ENCODE measurements around the gene CCL25. TPM values are rescaled to one million over a fixed set of nuclear protein-coding genes. Genes with fewer than 3 reads are reported as not detected.

CCL25 gene
- total and polyA plus RNA-seq, 9 of the 15 experiments (the other 6 are each of a cell fraction or from before 2014, with no cell fraction given): 0.15 TPM; not detected in 8

DNA sequence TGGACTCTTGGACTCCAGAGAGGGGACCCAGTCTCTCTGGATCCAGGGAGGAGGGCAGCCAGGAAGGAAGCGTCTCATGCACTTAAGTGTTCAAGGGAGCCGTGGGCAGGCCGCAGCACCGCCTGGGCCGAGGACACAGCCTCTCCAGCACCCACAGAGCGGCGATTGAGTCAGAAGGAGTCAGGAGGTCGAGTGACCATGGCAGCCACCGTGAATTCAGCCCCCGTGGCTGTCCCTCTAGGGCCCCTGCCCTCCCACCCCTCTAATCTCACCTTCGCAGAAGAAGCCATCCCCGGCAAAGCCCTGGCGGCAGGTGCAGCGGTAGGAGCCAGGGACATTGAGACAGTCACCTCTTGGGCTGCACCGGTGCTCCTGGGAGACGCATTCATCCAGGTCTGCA lies 58.8 kb downstream of the CCL25 start (continued):
- TF ChIP-seq, protein P1, sequence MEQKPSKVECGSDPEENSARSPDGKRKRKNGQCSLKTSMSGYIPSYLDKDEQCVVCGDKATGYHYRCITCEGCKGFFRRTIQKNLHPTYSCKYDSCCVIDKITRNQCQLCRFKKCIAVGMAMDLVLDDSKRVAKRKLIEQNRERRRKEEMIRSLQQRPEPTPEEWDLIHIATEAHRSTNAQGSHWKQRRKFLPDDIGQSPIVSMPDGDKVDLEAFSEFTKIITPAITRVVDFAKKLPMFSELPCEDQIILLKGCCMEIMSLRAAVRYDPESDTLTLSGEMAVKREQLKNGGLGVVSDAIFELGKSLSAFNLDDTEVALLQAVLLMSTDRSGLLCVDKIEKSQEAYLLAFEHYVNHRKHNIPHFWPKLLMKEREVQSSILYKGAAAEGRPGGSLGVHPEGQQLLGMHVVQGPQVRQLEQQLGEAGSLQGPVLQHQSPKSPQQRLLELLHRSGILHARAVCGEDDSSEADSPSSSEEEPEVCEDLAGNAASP (IDR thresholded peaks at IDR 0.05): no peak
- TF ChIP-seq ZNF444 (CRISPR knock-in tag; IDR thresholded peaks at IDR 0.05) (no peak), ZNF174 (CRISPR knock-in tag; IDR thresholded peaks at IDR 0.05) (no peak), ZBTB1 (CRISPR knock-in tag; IDR thresholded peaks at IDR 0.05; ENCODE audit: borderline replicate concordance, low read depth) (no peak)

Other genes starting within 250 kb of the CCL25 start
Only the 7 nearest of the 11 such genes appear.
- gene MAP2K7, start 148.9 kb upstream of the CCL25 start, total RNA-seq (2014; rRNA removed): 19.4 and 23.9 TPM in 2 replicates
- gene MAP2K7, start 148.9 kb upstream of the CCL25 start, total RNA-seq (2014; rRNA removed; fragmentation: Illumina TruSeq; extraction: Trizol): 3.1 and 4.1 TPM in 2 replicates
- 11.3 and 12.3 TPM in 2 replicates for gene MAP2K7, start 148.9 kb upstream of the CCL25 start, total RNA-seq (2015; rRNA removed; fragmentation: Illumina TruSeq; extraction: Trizol)
- 43.8 and 45.8 TPM in 2 replicates for gene MAP2K7, start 148.9 kb upstream of the CCL25 start, total RNA-seq (2021)
- gene MAP2K7, start 148.9 kb upstream of the CCL25 start, polyA plus RNA-seq (2011; rRNA removed): 14.9 and 15.7 TPM in 2 replicates
- 14.1 and 27.3 TPM in 2 replicates for gene MAP2K7, start 148.9 kb upstream of the CCL25 start, polyA plus RNA-seq (2014; fragmentation: Illumina TruSeq; extraction: Trizol)
- gene MAP2K7, start 148.9 kb upstream of the CCL25 start, polyA plus RNA-seq (2014; fragmentation: Nextera tagmentation; extraction: Ambion mirVana): under 1 TPM; 0.51 to 0.99 TPM
- 37.6 and 40.1 TPM in 2 replicates for gene MAP2K7, start 148.9 kb upstream of the CCL25 start, polyA plus RNA-seq (2014; rRNA removed)
- not detected in 2 replicates for gene TGFBR3L, start 137.9 kb upstream of the CCL25 start, total RNA-seq (2014; rRNA removed)
- gene TGFBR3L, start 137.9 kb upstream of the CCL25 start, total RNA-seq (2014; rRNA removed; fragmentation: Illumina TruSeq; extraction: Trizol): not detected in 2 replicates
- gene TGFBR3L, start 137.9 kb upstream of the CCL25 start, total RNA-seq (2015; rRNA removed; fragmentation: Illumina TruSeq; extraction: Trizol): not detected in 2 replicates
- 0.18 TPM in 1 of 2 replicates, not detected in the other for gene TGFBR3L, start 137.9 kb upstream of the CCL25 start, total RNA-seq (2021)
- gene TGFBR3L, start 137.9 kb upstream of the CCL25 start, polyA plus RNA-seq (2011; rRNA removed): 0.08 TPM in 1 of 2 replicates, not detected in the other
- gene TGFBR3L, start 137.9 kb upstream of the CCL25 start, polyA plus RNA-seq (2014; fragmentation: Illumina TruSeq; extraction: Trizol): not detected in 2 replicates
- gene TGFBR3L, start 137.9 kb upstream of the CCL25 start, polyA plus RNA-seq (2014; fragmentation: Nextera tagmentation; extraction: Ambion mirVana): not detected
- not detected in 2 replicates for gene TGFBR3L, start 137.9 kb upstream of the CCL25 start, polyA plus RNA-seq (2014; rRNA removed)
- gene SNAPC2, start 132.4 kb upstream of the CCL25 start, total RNA-seq (2014; rRNA removed): 30.3 and 42.7 TPM in 2 replicates
- gene SNAPC2, start 132.4 kb upstream of the CCL25 start, total RNA-seq (2014; rRNA removed; fragmentation: Illumina TruSeq; extraction: Trizol): 4.1 and 4.2 TPM in 2 replicates
- 15.3 and 15.9 TPM in 2 replicates for gene SNAPC2, start 132.4 kb upstream of the CCL25 start, total RNA-seq (2015; rRNA removed; fragmentation: Illumina TruSeq; extraction: Trizol)
- gene SNAPC2, start 132.4 kb upstream of the CCL25 start, total RNA-seq (2021): 37.1 and 45.1 TPM in 2 replicates
- 10.9 and 20.1 TPM in 2 replicates for gene SNAPC2, start 132.4 kb upstream of the CCL25 start, polyA plus RNA-seq (2011; rRNA removed)
- gene SNAPC2, start 132.4 kb upstream of the CCL25 start, polyA plus RNA-seq (2014; fragmentation: Illumina TruSeq; extraction: Trizol): 18.2 and 39.9 TPM in 2 replicates
- 1 to 10 TPM in 1 of 2 experiments, under 1 TPM in 1; 0.59 to 1.4 TPM for gene SNAPC2, start 132.4 kb upstream of the CCL25 start, polyA plus RNA-seq (2014; fragmentation: Nextera tagmentation; extraction: Ambion mirVana)
- 32.0 and 34.4 TPM in 2 replicates for gene SNAPC2, start 132.4 kb upstream of the CCL25 start, polyA plus RNA-seq (2014; rRNA removed)
- gene CTXN1, start 126.6 kb upstream of the CCL25 start, total RNA-seq (2014; rRNA removed): 7.4 and 10.9 TPM in 2 replicates
- gene CTXN1, start 126.6 kb upstream of the CCL25 start, total RNA-seq (2014; rRNA removed; fragmentation: Illumina TruSeq; extraction: Trizol): 0.15 and 0.19 TPM in 2 replicates
- 1.8 and 2.3 TPM in 2 replicates for gene CTXN1, start 126.6 kb upstream of the CCL25 start, total RNA-seq (2015; rRNA removed; fragmentation: Illumina TruSeq; extraction: Trizol)
- 37.4 and 38.9 TPM in 2 replicates for gene CTXN1, start 126.6 kb upstream of the CCL25 start, total RNA-seq (2021)
- 1.3 and 1.4 TPM in 2 replicates for gene CTXN1, start 126.6 kb upstream of the CCL25 start, polyA plus RNA-seq (2011; rRNA removed)
- 1.5 and 4.9 TPM in 2 replicates for gene CTXN1, start 126.6 kb upstream of the CCL25 start, polyA plus RNA-seq (2014; fragmentation: Illumina TruSeq; extraction: Trizol)
- not detected for gene CTXN1, start 126.6 kb upstream of the CCL25 start, polyA plus RNA-seq (2014; fragmentation: Nextera tagmentation; extraction: Ambion mirVana)
- 9.2 and 14.5 TPM in 2 replicates for gene CTXN1, start 126.6 kb upstream of the CCL25 start, polyA plus RNA-seq (2014; rRNA removed)
- gene TIMM44, start 109.1 kb upstream of the CCL25 start, total RNA-seq (2014; rRNA removed): 211 and 231 TPM in 2 replicates
- gene TIMM44, start 109.1 kb upstream of the CCL25 start, total RNA-seq (2014; rRNA removed; fragmentation: Illumina TruSeq; extraction: Trizol): 64.1 and 73.9 TPM in 2 replicates
- 104 and 115 TPM in 2 replicates for gene TIMM44, start 109.1 kb upstream of the CCL25 start, total RNA-seq (2015; rRNA removed; fragmentation: Illumina TruSeq; extraction: Trizol)
- gene TIMM44, start 109.1 kb upstream of the CCL25 start, total RNA-seq (2021): 182 and 186 TPM in 2 replicates
- 60.1 and 74.4 TPM in 2 replicates for gene TIMM44, start 109.1 kb upstream of the CCL25 start, polyA plus RNA-seq (2011; rRNA removed)
- 89.3 and 92.8 TPM in 2 replicates for gene TIMM44, start 109.1 kb upstream of the CCL25 start, polyA plus RNA-seq (2014; fragmentation: Illumina TruSeq; extraction: Trizol)
- gene TIMM44, start 109.1 kb upstream of the CCL25 start, polyA plus RNA-seq (2014; fragmentation: Nextera tagmentation; extraction: Ambion mirVana): 10 to 100 TPM; 10.3 to 19.6 TPM
- gene TIMM44, start 109.1 kb upstream of the CCL25 start, polyA plus RNA-seq (2014; rRNA removed): 205 and 224 TPM in 2 replicates
- gene ELAVL1, start 47.1 kb upstream of the CCL25 start, total RNA-seq (2014; rRNA removed): 56.5 and 66.5 TPM in 2 replicates
- 69.8 and 72.7 TPM in 2 replicates for gene ELAVL1, start 47.1 kb upstream of the CCL25 start, total RNA-seq (2014; rRNA removed; fragmentation: Illumina TruSeq; extraction: Trizol)
- gene ELAVL1, start 47.1 kb upstream of the CCL25 start, total RNA-seq (2015; rRNA removed; fragmentation: Illumina TruSeq; extraction: Trizol): 80.1 and 83.1 TPM in 2 replicates
- gene ELAVL1, start 47.1 kb upstream of the CCL25 start, total RNA-seq (2021): 172 and 176 TPM in 2 replicates
- gene ELAVL1, start 47.1 kb upstream of the CCL25 start, polyA plus RNA-seq (2011; rRNA removed): 46.9 and 69.2 TPM in 2 replicates
- gene ELAVL1, start 47.1 kb upstream of the CCL25 start, polyA plus RNA-seq (2014; fragmentation: Illumina TruSeq; extraction: Trizol): 149 and 156 TPM in 2 replicates
- gene ELAVL1, start 47.1 kb upstream of the CCL25 start, polyA plus RNA-seq (2014; fragmentation: Nextera tagmentation; extraction: Ambion mirVana): 1 to 10 TPM; 4.3 to 6.9 TPM
- gene ELAVL1, start 47.1 kb upstream of the CCL25 start, polyA plus RNA-seq (2014; rRNA removed): 63.7 and 78.3 TPM in 2 replicates
- under 0.01 TPM in 1 of 2 replicates, not detected in the other for gene FBN3, start 96.8 kb downstream of the CCL25 start, total RNA-seq (2014; rRNA removed)
- gene FBN3, start 96.8 kb downstream of the CCL25 start, total RNA-seq (2014; rRNA removed; fragmentation: Illumina TruSeq; extraction: Trizol): not detected in 2 replicates
- not detected in 2 replicates for gene FBN3, start 96.8 kb downstream of the CCL25 start, total RNA-seq (2015; rRNA removed; fragmentation: Illumina TruSeq; extraction: Trizol)
- gene FBN3, start 96.8 kb downstream of the CCL25 start, total RNA-seq (2021): 0.04 and 0.29 TPM in 2 replicates
- gene FBN3, start 96.8 kb downstream of the CCL25 start, polyA plus RNA-seq (2011; rRNA removed): 0.08 and 0.11 TPM in 2 replicates
- gene FBN3, start 96.8 kb downstream of the CCL25 start, polyA plus RNA-seq (2014; fragmentation: Illumina TruSeq; extraction: Trizol): not detected in 2 replicates
- gene FBN3, start 96.8 kb downstream of the CCL25 start, polyA plus RNA-seq (2014; fragmentation: Nextera tagmentation; extraction: Ambion mirVana): under 1 TPM in 1 of 2 experiments, not detected in 1; 0.01 TPM
- 0.01 and 0.03 TPM in 2 replicates for gene FBN3, start 96.8 kb downstream of the CCL25 start, polyA plus RNA-seq (2014; rRNA removed)